ENCODE results near the gene DBR1.

Gene DBR1

DNA sequence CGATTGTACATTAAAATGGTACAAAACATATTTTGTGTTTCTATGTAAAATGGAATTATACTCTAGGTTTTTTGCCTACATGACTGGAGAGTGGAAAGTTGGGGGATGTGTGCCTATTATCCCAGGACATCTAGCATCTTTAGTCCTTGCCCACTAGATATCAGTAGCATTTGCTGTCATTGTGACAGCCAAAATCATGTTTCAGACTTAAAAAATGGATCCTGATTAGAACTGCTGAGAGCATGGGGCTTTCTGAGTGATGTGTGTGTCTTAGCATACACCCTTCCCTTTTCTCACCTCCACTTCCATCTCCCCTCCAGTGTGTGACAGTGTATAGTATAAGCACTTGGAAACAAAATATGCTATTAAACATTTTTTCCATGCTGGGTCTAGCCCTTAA, 25.7 kb upstream of the DBR1 start:
- no peak for DNase-seq (ENCODE audit: low read depth)

DNA sequence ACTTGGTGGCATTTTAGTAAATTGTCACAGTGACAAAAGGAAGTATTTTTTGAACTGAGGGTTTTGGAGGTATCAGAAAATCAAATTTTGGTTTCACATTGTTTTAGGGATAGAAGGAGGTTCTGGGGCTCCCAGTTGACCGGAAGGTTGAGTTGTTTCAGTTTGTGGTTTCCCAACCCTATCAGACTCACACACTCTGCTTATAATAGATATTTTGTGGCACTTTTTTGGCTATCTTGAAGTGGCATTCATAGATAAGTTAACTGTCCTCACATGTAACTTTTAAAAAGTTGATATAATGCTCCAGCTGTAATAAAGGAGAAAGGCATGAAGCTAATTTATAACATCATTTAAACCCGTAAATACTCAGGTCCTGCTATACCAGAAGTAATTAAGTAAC, 25.1 kb upstream of the DBR1 start:
- DNase-seq (ENCODE audit: low read depth) = no peak
- TF ChIP-seq, protein P1, sequence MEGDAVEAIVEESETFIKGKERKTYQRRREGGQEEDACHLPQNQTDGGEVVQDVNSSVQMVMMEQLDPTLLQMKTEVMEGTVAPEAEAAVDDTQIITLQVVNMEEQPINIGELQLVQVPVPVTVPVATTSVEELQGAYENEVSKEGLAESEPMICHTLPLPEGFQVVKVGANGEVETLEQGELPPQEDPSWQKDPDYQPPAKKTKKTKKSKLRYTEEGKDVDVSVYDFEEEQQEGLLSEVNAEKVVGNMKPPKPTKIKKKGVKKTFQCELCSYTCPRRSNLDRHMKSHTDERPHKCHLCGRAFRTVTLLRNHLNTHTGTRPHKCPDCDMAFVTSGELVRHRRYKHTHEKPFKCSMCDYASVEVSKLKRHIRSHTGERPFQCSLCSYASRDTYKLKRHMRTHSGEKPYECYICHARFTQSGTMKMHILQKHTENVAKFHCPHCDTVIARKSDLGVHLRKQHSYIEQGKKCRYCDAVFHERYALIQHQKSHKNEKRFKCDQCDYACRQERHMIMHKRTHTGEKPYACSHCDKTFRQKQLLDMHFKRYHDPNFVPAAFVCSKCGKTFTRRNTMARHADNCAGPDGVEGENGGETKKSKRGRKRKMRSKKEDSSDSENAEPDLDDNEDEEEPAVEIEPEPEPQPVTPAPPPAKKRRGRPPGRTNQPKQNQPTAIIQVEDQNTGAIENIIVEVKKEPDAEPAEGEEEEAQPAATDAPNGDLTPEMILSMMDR (IDR thresholded peaks at IDR 0.05; ENCODE audit: low read depth, low read length, missing control alignments) = no peak
- no peak overlapping the region for H3K4me3 ChIP-seq (ENCODE audit: low read depth, low read length)
- in situ Hi-C loops (cut with HindIII; ENCODE audit: low sequenced_read_pairs) = no loop called here

More for the DNA sequence above, 25.7 kb upstream of the DBR1 start:
- TF ChIP-seq, protein P1 (IDR thresholded peaks at IDR 0.05; ENCODE audit: low read depth, low read length, missing control alignments) = no peak
- in situ Hi-C loops (cut with HindIII; ENCODE audit: low sequenced_read_pairs) = no loop called here
- no peak overlapping the region for H3K4me3 ChIP-seq (ENCODE audit: low read depth, low read length)

DNA sequence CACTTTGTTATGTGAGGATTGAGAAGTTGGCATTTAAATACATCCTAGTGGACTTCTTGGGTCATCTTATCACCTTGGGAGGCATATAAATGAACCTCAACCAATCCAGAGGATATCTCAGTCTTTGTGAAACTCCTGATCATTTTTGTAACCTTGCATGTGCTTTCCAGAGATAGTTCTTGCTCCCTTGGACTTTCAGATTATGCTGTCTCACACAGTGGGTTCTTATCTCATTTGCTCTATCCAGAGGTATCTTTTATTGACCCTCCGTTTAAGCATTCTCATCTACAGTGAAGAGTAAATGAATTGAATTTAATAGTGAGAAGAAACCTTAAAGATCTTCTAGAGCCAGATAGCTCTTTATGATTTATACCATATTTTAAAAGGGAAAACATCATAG, 22.8 kb upstream of the DBR1 start:
- no peak overlapping the region for H3K4me3 ChIP-seq (ENCODE audit: low read depth, low read length)
- TF ChIP-seq, protein P1 (IDR thresholded peaks at IDR 0.05; ENCODE audit: low read depth, low read length, missing control alignments) = no peak
- in situ Hi-C loops (cut with HindIII; ENCODE audit: low sequenced_read_pairs) = no loop called here
- no peak for DNase-seq (ENCODE audit: low read depth)

DNA sequence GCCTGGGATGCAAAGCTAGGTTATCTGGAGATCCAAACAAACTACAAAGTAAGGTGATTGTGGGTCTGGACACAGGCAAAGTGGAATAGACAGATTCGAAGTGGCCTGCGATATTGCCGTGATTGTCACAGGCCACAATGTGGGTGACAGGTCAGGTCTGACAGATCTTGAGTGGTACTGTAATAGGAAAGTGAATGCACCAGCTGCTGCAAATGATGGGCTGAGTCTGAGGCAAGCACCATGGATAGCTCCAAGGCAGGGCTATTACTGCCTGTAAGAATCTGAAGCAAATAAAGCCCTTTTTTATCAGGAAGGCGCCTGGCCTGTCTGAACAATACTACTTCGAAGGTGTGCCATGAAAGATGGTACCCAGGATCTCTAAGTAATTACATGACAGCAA, 22.3 kb upstream of the DBR1 start:
- H3K4me3 ChIP-seq (ENCODE audit: low read depth, low read length) = no peak overlapping the region
- TF ChIP-seq, protein P1 (IDR thresholded peaks at IDR 0.05; ENCODE audit: low read depth, low read length, missing control alignments) = no peak
- in situ Hi-C loops (cut with HindIII; ENCODE audit: low sequenced_read_pairs) = no loop called here
- DNase-seq (ENCODE audit: low read depth) = peak; percentile 26

DNA sequence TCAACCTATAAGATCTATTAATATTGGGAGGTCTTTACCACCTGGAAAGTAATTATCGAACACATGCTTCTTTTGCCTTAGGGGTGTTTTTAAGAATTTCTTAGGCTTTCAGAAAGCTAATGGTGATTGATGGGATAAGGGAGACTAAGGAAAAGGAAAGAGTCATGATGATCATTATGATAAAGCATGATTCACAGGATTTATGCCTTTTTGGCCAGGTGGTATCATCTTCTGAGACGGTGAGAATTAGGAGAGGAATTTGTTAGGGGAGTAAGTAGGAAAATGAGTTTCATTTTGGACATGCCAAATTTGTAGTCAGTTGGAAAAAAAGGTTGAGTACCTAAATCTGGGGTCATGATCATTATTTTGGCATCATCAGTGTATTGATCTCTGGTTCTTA, 21.3 kb upstream of the DBR1 start:
- in situ Hi-C loops (cut with HindIII; ENCODE audit: low sequenced_read_pairs) = no loop called here
- DNase-seq (ENCODE audit: low read depth) = no peak
- TF ChIP-seq, protein P1 (IDR thresholded peaks at IDR 0.05; ENCODE audit: low read depth, low read length, missing control alignments) = no peak
- H3K4me3 ChIP-seq (ENCODE audit: low read depth, low read length) = no peak overlapping the region

DNA sequence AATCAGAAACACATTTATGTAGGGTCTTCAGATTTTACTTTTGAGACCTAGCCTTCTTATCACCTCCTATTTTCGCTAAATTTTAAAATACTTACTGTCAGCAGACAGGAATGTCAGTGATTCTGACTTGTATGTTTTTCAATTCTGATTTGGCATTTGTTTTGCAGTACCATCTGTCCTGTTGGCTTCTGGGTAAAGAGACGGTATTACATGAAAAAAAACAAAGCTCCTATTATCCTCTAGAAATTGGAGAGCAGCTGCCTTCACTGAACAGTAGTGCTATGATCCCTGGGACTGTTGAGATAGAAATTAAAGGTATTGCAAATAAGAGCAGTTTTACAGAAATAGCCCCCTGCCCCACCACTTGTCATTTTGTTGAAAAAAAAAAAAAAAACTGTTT, 20.8 kb upstream of the DBR1 start:
- TF ChIP-seq, protein P1 (IDR thresholded peaks at IDR 0.05; ENCODE audit: low read depth, low read length, missing control alignments) = no peak
- in situ Hi-C loops (cut with HindIII; ENCODE audit: low sequenced_read_pairs) = no loop called here
- H3K4me3 ChIP-seq (ENCODE audit: low read depth, low read length) = no peak overlapping the region
- no peak for DNase-seq (ENCODE audit: low read depth)

All from astrocyte of the cerebellum (primary cell).